Activated naive CD8-positive, alpha-beta T cell treated with anti-CD3 and anti-CD28 coated beads for 36 hours (primary cell): ENCODE measurements around the gene KCNK13. TPM values are rescaled to one million over a fixed set of nuclear protein-coding genes. Genes with fewer than 3 reads are reported as not detected.

Source experiments
- DNase-seq: peaks from one replicate; pipeline ENCODE4 v3.0.0; 2021
- H3K27ac Mint-ChIP-seq: one replicate; pipeline ENCODE4 v1.8.0; 2022; ENCODE audit warnings: mild to moderate bottlenecking, moderate library complexity, mixed read lengths
- H3K27me3 Mint-ChIP-seq: one replicate; pipeline ENCODE4 v1.8.0; 2022; ENCODE audit warnings: mild to moderate bottlenecking, mixed read lengths
- H3K36me3 Mint-ChIP-seq: one replicate; pipeline ENCODE4 v1.8.0; 2021; ENCODE audit warnings: mild to moderate bottlenecking, mixed read lengths
- H3K4me1 Mint-ChIP-seq: one replicate; pipeline ENCODE4 v1.8.0; 2021; ENCODE audit warnings: mixed read lengths
- H3K4me3 Mint-ChIP-seq: one replicate; pipeline ENCODE4 v1.8.0; 2022; ENCODE audit warnings: mild to moderate bottlenecking, moderate library complexity, mixed read lengths
- H3K9me3 Mint-ChIP-seq: one replicate; pipeline ENCODE4 v1.8.0; 2022; ENCODE audit warnings: mixed read lengths
- total RNA-seq, 2 experiments: library from RNA; stranded (reverse); gene quantifications; one replicate each; pipeline ENCODE4 v1.2.3, GENCODE V29; 2021

The KCNK13 gene
- total RNA-seq, 2 experiments from 2014 or later = not detected

DNA sequence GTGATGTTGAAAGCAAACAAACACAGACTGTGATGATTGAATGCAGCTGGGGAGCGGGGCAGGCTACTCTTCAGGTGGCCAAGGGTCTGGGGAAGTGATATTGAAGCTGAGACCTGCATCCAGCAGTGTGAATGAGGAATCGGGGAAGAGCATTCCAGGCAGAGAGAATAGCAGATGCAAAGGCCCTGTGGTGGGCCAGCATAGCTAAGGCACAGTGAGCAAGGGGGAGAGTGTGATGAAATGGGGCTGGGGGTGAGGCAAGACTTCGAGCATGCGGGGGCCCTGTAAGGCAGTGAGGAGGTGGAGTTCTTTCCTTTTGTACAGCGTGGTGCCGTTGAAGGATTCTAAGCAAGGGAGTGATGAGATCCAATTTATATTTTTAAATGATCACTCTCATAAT is 77.4 kb downstream of the KCNK13 start:
- Mint-ChIP-seq H3K36me3 (no peaks in the 10 kb centered on the region), H3K27ac (no peak overlapping the region), H3K9me3 (no peaks in the 10 kb centered on the region), H3K4me3 (no peak overlapping the region), H3K27me3 (peaks cover 6% of the 10 kb centered on the region), H3K4me1 (no peaks in the 10 kb centered on the region)
- no peak for DNase-seq

DNA sequence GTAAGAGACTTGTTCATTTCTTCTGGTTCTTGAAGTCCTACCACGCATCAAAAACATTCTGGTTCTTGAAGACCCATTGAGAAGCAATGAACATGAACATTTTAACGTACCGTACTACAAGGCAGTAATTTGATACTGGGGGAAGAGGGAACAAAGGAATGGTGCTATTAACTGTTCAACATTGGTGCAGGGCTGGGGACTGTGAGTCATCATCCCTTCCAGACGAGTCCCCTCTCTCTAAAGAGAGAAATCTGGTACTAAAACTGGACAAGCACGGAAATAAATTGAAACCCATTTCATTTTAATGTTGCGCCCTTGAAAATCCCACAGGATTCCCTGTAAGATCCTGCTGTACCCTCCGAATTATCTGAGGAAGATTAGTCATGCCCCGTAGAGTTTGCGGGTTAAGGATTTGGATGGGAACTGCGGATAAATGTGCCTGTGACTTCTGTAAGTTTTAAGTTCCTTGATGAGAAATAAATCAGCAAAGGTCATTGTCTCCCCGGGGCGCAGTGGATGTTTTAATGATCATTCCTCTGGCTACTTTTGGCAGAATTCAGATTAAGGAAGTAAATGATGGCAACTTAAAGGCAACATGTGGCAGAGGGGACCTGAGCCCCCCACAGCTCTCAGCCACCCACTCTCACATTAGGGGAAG is 78.6 kb downstream of the KCNK13 start:
- Mint-ChIP-seq H3K4me1 (no peaks in the 10 kb centered on the region), H3K4me3 (no peak overlapping the region), H3K27ac (no peak overlapping the region), H3K27me3 (peaks cover 12% of the 10 kb centered on the region), H3K9me3 (no peaks in the 10 kb centered on the region), H3K36me3 (no peaks in the 10 kb centered on the region)
- no peak for DNase-seq

DNA sequence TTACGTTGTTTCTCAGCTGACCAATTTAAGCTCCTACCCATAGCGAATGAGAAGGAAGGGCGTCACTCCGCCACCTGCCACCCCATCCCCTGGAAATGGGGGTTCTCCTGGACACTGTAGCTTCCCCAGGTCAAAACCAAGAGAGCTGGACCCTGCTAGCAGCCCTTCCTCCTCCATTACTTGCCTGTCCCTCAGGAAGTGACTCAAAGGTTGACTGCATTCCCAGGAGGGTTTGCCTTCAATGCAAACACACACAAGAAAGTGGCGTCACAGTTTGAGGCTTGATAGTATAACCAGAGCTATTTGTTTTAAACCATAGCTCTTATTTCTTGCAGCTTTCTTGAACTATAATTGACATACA is 79.1 kb downstream of the KCNK13 start:
- Mint-ChIP-seq H3K4me3 (no peak overlapping the region), H3K9me3 (no peaks in the 10 kb centered on the region), H3K27me3 (peaks cover 17% of the 10 kb centered on the region), H3K27ac (no peak overlapping the region), H3K36me3 (no peaks in the 10 kb centered on the region), H3K4me1 (no peaks in the 10 kb centered on the region)
- no peak for DNase-seq

DNA sequence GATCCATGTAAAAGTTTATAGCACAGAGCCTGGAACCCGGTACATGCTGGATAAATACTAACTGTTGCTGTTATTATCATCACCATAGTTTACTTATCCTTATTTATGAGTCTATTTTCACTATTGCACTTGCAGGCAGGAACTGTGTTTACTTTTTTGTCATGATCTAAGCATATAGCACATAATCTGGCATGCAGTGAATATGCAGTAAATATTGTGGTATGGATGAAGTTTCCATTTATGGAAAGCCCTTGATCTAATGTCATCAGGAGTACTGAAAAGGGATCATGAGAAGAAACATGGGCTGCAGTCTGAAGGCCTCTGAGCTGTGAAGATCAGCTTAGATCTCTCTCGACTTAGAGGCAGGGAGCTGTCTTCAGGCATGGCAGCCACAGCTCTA is 91.6 kb downstream of the KCNK13 start:
- Mint-ChIP-seq H3K4me3 (no peak overlapping the region), H3K4me1 (no peaks in the 10 kb centered on the region), H3K36me3 (peaks cover 1% of the 10 kb centered on the region), H3K27ac (no peak overlapping the region), H3K9me3 (peaks cover 6% of the 10 kb centered on the region), H3K27me3 (peaks cover 7% of the 10 kb centered on the region)
- no peak for DNase-seq

DNA sequence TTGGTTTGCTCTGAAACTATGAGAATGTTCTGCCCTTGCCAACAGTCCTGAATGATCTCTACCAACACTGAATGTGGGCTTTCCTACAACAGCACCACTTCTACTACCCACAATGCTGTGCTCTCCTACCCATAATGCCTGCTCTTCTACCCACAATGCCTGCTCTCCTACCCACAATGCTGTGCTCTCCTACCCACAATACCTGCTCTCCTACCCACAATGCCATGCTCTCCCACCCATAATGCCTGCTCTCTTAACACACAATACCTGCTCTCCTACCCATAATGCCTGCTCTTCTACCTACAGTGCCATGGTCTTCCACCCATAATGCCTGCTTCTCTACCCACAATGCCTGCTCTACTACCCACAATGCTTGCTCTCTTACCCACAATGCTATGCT is 92.3 kb downstream of the KCNK13 start:
- Mint-ChIP-seq H3K9me3 (peaks cover 6% of the 10 kb centered on the region), H3K27ac (no peak overlapping the region), H3K27me3 (peaks cover 5% of the 10 kb centered on the region), H3K36me3 (peaks cover 1% of the 10 kb centered on the region), H3K4me3 (no peak overlapping the region), H3K4me1 (no peaks in the 10 kb centered on the region)
- no peak for DNase-seq

DNA sequence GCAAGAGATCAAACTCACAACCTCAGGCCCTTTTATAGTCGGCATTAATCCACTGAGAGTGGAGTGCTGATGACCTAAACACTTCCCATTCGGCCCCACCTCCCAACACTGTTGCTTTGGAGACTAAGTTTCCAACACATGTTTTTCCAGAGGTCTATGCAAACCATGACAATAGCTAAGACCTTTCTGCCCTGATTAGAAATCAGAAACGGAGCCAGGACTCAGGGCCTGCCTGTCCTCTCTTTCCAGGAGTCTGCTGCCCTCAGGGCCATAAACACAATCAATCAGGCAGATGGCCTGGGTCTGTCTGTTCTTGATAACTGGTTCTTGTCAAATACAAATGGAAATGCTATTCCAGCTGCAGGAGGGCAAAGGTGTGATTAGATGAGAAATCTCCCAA is 97.4 kb downstream of the KCNK13 start:
- H3K4me1 Mint-ChIP-seq = no peaks in the 10 kb centered on the region
- peaks cover 17% of the 10 kb centered on the region for H3K27me3 Mint-ChIP-seq
- no peak overlapping the region for H3K27ac Mint-ChIP-seq
- H3K4me3 Mint-ChIP-seq = no peak overlapping the region
- DNase-seq = no peak
- H3K36me3 Mint-ChIP-seq = peaks cover 1% of the 10 kb centered on the region
- H3K9me3 Mint-ChIP-seq = peaks cover 3% of the 10 kb centered on the region

DNA sequence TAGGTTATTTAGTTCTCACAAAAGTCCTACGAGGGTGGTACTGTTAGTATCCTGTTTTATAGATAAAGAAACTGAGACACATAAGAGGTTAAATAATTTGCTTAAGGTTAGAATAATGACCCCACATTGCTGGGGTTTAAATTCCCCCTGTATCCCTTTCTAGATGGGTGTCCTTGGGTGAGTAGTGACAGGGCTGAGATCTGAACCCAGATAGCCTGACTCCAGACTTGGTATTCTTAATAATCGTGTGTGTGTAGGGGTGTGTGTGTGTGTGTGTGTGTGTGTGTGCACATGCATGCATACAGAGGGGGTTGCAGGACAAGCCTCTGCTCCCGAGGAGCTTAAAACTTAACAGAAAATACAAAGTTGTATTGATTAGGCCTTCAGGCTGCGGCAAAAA is 97.9 kb downstream of the KCNK13 start:
- H3K27ac Mint-ChIP-seq = no peak overlapping the region
- no peak overlapping the region for H3K4me3 Mint-ChIP-seq
- DNase-seq = no peak
- no peaks in the 10 kb centered on the region for H3K36me3 Mint-ChIP-seq
- H3K9me3 Mint-ChIP-seq = no peaks in the 10 kb centered on the region
- H3K27me3 Mint-ChIP-seq = peaks cover 18% of the 10 kb centered on the region
- H3K4me1 Mint-ChIP-seq = no peaks in the 10 kb centered on the region

DNA sequence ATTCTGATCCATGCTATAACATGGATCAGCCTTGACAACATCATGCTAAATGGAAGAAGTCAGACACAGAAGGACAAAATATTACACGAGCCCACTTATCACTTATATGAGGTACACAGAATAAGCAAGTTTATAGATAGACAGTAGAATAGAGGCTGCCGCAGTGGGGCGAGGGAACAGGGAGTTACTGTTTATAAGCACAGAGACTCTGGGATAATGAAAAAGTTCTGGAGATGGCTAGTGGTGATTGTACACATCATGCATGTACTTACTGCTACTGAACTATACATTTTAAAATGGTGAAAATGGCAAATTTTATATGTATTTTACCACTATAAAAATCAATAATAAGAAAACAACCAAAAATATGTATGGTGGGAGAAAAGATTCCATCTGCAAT is 99.3 kb downstream of the KCNK13 start:
- no peaks in the 10 kb centered on the region for H3K9me3 Mint-ChIP-seq
- DNase-seq = no peak
- H3K27ac Mint-ChIP-seq = no peak overlapping the region
- no peaks in the 10 kb centered on the region for H3K36me3 Mint-ChIP-seq
- H3K4me3 Mint-ChIP-seq = no peak overlapping the region
- no peaks in the 10 kb centered on the region for H3K4me1 Mint-ChIP-seq
- peaks cover 17% of the 10 kb centered on the region for H3K27me3 Mint-ChIP-seq

DNA sequence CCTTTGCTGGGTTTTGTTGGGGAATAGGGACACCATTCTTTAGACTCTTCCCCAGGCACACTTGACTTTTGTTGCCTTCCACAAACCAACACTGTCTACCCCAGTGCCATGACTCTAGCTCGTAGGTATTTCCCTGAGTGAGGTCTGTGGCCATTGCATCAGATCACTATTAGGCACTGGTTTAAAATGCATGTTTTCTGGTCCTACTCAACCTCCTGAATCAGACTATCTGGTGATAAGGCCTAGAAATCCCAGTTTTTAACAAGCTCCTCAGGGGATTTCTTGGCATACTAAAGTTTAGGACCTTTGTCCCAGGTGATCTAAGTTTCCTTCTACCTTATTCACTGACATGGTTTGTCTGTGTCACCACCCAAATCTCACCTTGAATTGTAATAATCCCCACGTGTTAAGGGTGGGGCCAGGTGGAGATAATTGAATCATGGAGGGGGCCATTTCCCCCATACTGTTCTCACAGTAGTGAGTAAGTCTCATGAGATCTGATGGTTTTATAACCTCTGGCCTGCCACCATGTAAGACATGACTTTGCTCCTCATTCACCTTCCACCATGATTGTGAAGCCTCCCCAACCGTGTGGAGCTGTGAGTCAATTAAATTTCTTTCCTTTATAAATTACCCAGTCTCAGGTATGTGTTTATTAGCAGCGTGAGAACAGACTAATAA is 106.8 kb downstream of the KCNK13 start:
- DNase-seq = no peak
- H3K9me3 Mint-ChIP-seq = no peaks in the 10 kb centered on the region
- H3K4me3 Mint-ChIP-seq = no peak overlapping the region
- H3K36me3 Mint-ChIP-seq = no peaks in the 10 kb centered on the region
- H3K27ac Mint-ChIP-seq = no peak overlapping the region
- no peaks in the 10 kb centered on the region for H3K4me1 Mint-ChIP-seq
- peaks cover 20% of the 10 kb centered on the region for H3K27me3 Mint-ChIP-seq

DNA sequence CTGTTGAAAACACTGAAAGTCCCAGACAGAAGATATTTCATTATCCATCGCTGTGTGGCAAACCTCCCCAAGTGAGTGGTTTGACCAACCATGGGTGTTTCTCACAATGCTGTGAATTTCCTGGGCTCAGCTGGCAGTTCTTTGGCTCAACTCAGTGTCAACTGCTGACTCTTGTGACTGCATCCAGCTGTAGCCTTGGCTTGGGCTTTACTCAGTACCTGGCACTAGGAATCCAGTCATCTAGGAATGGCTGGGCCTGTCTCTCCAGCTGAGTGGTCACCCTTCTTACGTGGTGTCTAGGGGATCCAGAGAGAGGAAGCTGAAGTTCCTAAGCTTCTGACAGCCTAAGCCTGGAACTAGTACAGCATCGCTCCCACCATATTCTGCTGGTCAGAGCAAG is 113.8 kb downstream of the KCNK13 start:
- Mint-ChIP-seq H3K27me3 (peaks cover 10% of the 10 kb centered on the region), H3K27ac (no peak overlapping the region), H3K9me3 (no peaks in the 10 kb centered on the region), H3K4me3 (no peak overlapping the region), H3K36me3 (no peaks in the 10 kb centered on the region), H3K4me1 (no peaks in the 10 kb centered on the region)
- DNase-seq = no peak

DNA sequence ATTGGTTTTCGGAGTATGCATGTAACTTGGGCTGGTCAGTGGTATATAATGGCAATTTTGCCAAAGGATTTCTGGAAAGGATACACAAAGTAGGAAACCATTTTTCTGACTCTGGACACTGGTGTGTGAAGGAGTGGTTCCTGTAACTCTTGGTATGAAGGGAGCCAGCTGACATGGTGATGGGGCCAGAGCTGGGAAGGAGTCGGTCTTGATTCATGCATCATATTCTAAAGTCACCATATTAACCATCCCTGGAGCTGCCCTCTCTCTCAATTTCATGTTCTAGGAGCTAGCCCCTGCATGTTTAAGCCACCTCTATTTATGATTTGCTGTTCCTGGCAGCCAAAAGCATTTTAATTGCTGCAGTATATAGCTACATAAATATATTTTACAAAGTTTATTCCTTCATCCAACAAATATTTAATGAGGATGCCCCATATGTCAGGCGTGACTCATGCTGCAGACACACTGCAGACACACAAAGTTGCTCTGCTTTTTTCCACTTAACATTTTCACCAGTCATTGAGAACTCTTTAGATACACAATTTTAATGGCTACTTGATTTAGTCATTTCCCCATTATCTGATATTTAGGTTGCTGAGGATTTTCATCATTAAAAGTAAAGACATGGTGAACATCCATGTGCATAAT is 115.9 kb downstream of the KCNK13 start:
- Mint-ChIP-seq H3K9me3 (no peaks in the 10 kb centered on the region), H3K4me3 (no peak overlapping the region), H3K4me1 (no peaks in the 10 kb centered on the region), H3K27ac (no peak overlapping the region), H3K36me3 (no peaks in the 10 kb centered on the region), H3K27me3 (no peaks in the 10 kb centered on the region)
- no peak for DNase-seq

DNA sequence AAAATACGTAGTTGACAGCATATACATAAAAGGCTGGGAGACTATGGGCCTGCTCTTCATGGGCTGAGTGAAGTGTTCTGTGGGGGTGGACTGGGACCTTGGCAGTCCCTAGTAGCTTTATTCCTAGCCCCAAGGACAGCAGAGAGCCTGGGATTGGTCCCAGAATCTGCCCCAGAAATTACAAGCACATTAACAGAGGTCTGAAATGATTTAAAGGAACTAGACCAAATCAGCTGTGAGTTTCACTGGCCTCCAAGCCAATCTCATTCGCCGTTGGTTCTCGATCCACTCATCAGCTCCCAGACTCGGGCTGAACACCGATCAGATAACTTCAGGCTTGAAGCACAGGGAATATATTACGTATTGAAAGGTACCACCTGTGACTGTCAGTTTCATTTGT is 117.6 kb downstream of the KCNK13 start:
- H3K27me3 Mint-ChIP-seq = no peaks in the 10 kb centered on the region
- no peaks in the 10 kb centered on the region for H3K36me3 Mint-ChIP-seq
- no peak overlapping the region for H3K27ac Mint-ChIP-seq
- no peak for DNase-seq
- H3K4me3 Mint-ChIP-seq = no peak overlapping the region
- no peaks in the 10 kb centered on the region for H3K4me1 Mint-ChIP-seq
- H3K9me3 Mint-ChIP-seq = no peaks in the 10 kb centered on the region

DNA sequence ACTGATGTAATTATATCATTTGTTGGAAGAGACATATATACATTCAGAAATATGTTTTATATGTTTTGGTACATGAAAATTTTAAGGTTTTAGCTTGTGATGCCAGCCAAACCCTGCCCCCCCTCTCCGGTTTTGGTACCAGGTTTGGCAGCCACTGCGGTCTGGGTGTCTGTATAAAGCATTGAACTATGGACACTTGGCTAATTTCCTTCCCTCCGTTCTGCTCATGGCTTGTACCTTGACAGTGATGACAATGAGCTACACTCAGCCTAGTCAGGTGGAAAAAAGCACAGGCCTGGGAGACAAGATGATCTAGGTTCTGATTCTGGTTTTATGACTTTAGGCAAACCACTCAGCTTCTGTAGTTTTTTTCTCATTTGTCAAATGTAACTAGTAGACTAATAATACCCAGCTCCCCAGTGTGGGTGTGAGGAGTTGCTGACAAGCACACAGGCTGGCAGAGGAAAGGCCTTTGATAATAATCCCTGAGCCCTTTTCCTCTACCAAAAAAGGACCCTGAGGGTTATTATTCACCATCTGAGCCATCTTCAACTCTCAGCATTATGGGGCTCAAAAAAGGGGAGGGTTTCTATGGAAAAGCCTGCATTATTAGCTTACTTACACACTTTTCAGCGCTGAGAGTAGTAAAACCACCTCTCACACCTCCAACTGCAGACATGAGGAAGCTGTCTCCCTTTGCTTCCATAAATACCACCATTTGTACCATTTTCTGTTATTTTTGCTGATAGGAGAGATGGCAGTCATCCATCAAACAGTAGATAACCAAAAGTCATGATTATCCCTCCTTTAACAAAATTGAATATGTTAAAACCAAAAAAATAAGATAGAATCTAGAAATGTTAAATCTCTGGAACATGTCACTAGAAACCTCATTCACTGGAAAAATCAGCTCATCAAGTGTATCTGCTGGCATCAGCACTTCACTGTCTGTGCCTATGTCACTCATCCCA is 118.3 kb downstream of the KCNK13 start:
- Mint-ChIP-seq H3K27me3 (no peaks in the 10 kb centered on the region), H3K9me3 (no peaks in the 10 kb centered on the region), H3K4me1 (no peaks in the 10 kb centered on the region), H3K36me3 (no peaks in the 10 kb centered on the region), H3K27ac (no peak overlapping the region), H3K4me3 (no peak overlapping the region)
- DNase-seq = no peak

DNA sequence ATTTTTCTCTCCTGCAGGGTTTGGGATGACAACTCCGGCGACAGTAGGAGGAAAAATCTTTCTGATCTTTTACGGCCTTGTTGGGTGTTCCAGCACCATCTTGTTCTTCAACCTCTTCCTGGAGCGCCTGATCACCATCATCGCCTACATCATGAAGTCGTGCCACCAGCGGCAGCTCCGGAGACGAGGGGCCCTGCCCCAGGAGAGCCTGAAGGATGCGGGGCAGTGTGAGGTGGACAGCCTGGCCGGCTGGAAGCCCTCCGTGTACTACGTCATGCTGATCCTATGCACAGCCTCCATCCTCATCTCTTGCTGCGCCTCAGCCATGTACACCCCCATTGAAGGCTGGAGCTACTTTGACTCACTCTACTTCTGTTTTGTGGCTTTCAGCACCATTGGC is 122.3 kb downstream of the KCNK13 start:
- H3K36me3 Mint-ChIP-seq = no peaks in the 10 kb centered on the region
- H3K4me3 Mint-ChIP-seq = no peak overlapping the region
- no peaks in the 10 kb centered on the region for H3K4me1 Mint-ChIP-seq
- H3K27ac Mint-ChIP-seq = no peak overlapping the region
- peaks cover 3% of the 10 kb centered on the region for H3K9me3 Mint-ChIP-seq
- no peak for DNase-seq
- no peaks in the 10 kb centered on the region for H3K27me3 Mint-ChIP-seq
